ENCODE results near the gene MED15.
A peak's percentile ranks its signal among the peaks of the same experiment; 100 is the strongest.
"Not testable (repeated sequence)": the region's sequence is repeated elsewhere in the genome, so short reads cannot be mapped to it uniquely, and the experiment has no call there.

Gene MED15

GRCh38 chr22:20507253-20508066, at the start of gene MED15:
TSS of gene MED15 (plus strand) at chr22:20507610. CDS start at chr22:20507679, 69 bp downstream.
- DNase-seq = peak; percentile 75 to 82 (median 78)

GRCh38 chr22:20458530-20459151, 48.8 kb upstream of the MED15 start:
- DNase-seq = no peak

GRCh38 chr22:20459152-20459542, 48.3 kb upstream of the MED15 start:
- DNase-seq = no peak

GRCh38 chr22:20459862-20460261, 47.5 kb upstream of the MED15 start:
- DNase-seq = no peak

GRCh38 chr22:20463324-20464095, 43.9 kb upstream of the MED15 start:
- DNase-seq = peak in 2 of 4 experiments; percentile 41 to 46

GRCh38 chr22:20464096-20464614, 43.3 kb upstream of the MED15 start:
- DNase-seq = peak in 3 of 4 experiments; percentile 15 to 63 (median 56)

- no peak for DNase-seq
Observed at GRCh38 chr22:20464912-20465758, 42.3 kb upstream of the MED15 start.

- no peak for DNase-seq
Observed at GRCh38 chr22:20465759-20466077, 41.7 kb upstream of the MED15 start.

GRCh38 chr22:20466659-20467379, 40.6 kb upstream of the MED15 start:
- no peak for DNase-seq

- DNase-seq = no peak
Observed at GRCh38 chr22:20469110-20469868, 38.1 kb upstream of the MED15 start.

GRCh38 chr22:20470525-20470924, 36.9 kb upstream of the MED15 start:
- DNase-seq = not testable (repeated sequence)

GRCh38 chr22:20471126-20471833, 36.1 kb upstream of the MED15 start:
- no peak for DNase-seq

- DNase-seq = no peak
Observed at GRCh38 chr22:20472629-20473442, 34.6 kb upstream of the MED15 start.

GRCh38 chr22:20475115-20475436, 32.3 kb upstream of the MED15 start:
- DNase-seq = no peak

GRCh38 chr22:20475569-20475968, 31.8 kb upstream of the MED15 start:
- DNase-seq = not testable (repeated sequence)

GRCh38 chr22:20478059-20478458, 29.4 kb upstream of the MED15 start:
- DNase-seq = not testable (repeated sequence)

GRCh38 chr22:20479612-20480196, 27.7 kb upstream of the MED15 start:
- no peak for DNase-seq

- not testable (repeated sequence) for DNase-seq
Observed at GRCh38 chr22:20483143-20483506, 24.3 kb upstream of the MED15 start.

- DNase-seq = no peak
Observed at GRCh38 chr22:20483771-20484170, 23.6 kb upstream of the MED15 start.

Data from activated CD4-positive, CD25-positive, alpha-beta regulatory T cell (primary cell).